Smooth muscle cell (in vitro differentiated cells): ENCODE results near the gene PKD2. TPM values are rescaled to one million over a fixed set of nuclear protein-coding genes. Genes with fewer than 3 reads are reported as not detected.

Experiments
- DNase-seq: peaks from one replicate; lab custom pipeline; 2025; ENCODE audit not compliant: unreplicated experiment; lab: John Stamatoyannopoulos, UW
- H2AFZ ChIP-seq: fragments of 200-600 bp; sonication (generic); 2 replicates; pipeline ENCODE4 v1.6.0; 2016; ENCODE audit warnings: antibody characterized with exemption, low read depth, mild to moderate bottlenecking
- H3F3A ChIP-seq: fragments of 200-600 bp; sonication (generic); 2 replicates; pipeline ENCODE4 v1.6.0; 2017; ENCODE audit warnings: antibody characterized with exemption, low read depth
- H3K27ac ChIP-seq: fragments of 200-600 bp; sonication (generic); 2 replicates; pipeline ENCODE4 v1.5.1; 2016; ENCODE audit warnings: low read depth, mild to moderate bottlenecking
- H3K27me3 ChIP-seq: fragments of 200-600 bp; sonication (generic); 2 replicates; pipeline ENCODE4 v1.6.1; 2016; ENCODE audit warnings: low read depth, mild to moderate bottlenecking
- H3K36me3 ChIP-seq: fragments of 200-600 bp; sonication (generic); 2 replicates; pipeline ENCODE4 v1.5.1; 2016; ENCODE audit warnings: low read depth
- H3K4me1 ChIP-seq: fragments of 200-600 bp; sonication (generic); 2 replicates; pipeline ENCODE4 v1.5.1; 2016; ENCODE audit warnings: low read depth
- H3K4me2 ChIP-seq: fragments of 200-600 bp; sonication (generic); 2 replicates; pipeline ENCODE4 v1.6.0; 2016; ENCODE audit warnings: mild to moderate bottlenecking
- H3K4me3 ChIP-seq: fragments of 200-600 bp; sonication (generic); 2 replicates; pipeline ENCODE4 v1.5.1; 2016; ENCODE audit warnings: mild to moderate bottlenecking
- H3K79me2 ChIP-seq: fragments of 200-600 bp; sonication (generic); 2 replicates; pipeline ENCODE4 v1.6.0; 2016; ENCODE audit warnings: low read depth, mild to moderate bottlenecking
- H3K9ac ChIP-seq: fragments of 200-600 bp; sonication (generic); 2 replicates; pipeline ENCODE4 v1.6.0; 2016; ENCODE audit warnings: low read depth
- H3K9me3 ChIP-seq: fragments of 200-600 bp; sonication (generic); replicated peaks from 2 replicates; pipeline ENCODE4 v1.5.1; 2016; ENCODE audit warnings: low read depth
- H4K20me1 ChIP-seq: fragments of 200-600 bp; sonication (generic); 2 replicates; pipeline ENCODE4 v1.6.0; 2016; ENCODE audit warnings: low read depth
- CTCF ChIP-seq: fragments of 200-600 bp; sonication (generic); IDR thresholded peaks from 2 replicates; pipeline ENCODE4 v1.5.1; 2017; ENCODE audit warnings: borderline replicate concordance, mild to moderate bottlenecking, antibody characterized with exemption; ENCODE audit not compliant: insufficient read depth, poor library complexity, severe bottlenecking
- WGBS: methylation state at CpG from one replicate; pipeline ENCODE4 v1.1.7; 2016; ENCODE audit warnings: low lambda C conversion rate; 5-methylcytosine and 5-hydroxymethylcytosine counted together
- polyA plus RNA-seq: library from polyadenylated mRNA; unstranded; fragments of >200 nt; fragmentation: Nextera tagmentation; extraction: Ambion mirVana; gene quantifications from 2 replicates; pipeline ENCODE4 v1.2.1, GENCODE V29; 2016
- total RNA-seq: library from RNA; depleted of rRNA; stranded (reverse); fragments of >200 nt; gene quantifications from 2 replicates; pipeline ENCODE4 v1.2.3, GENCODE V29; 2014

Gene PKD2
- total and polyA plus RNA-seq, 2 experiments from 2014 or later = 19.8 to 41.4 TPM

DNA sequence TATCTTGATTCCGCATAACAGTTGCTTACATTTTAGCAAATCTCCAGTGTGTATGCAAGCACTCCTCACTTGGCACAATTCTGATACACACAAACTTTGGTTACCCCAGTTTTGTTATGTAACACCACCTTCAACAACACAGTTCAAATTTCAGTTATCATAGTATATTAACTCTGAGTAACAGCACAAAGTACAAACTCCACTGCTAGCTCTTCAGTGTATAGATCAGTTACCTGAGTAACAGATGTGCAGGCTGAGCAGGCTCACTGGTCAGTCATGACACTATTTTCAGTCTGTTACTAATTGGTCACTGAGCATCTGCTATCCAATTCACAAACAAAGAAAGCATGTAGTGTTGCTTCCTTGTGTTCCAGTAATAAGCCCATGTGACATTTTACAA is 55.4 kb downstream of the PKD2 start:
- Histone ChIP-seq H3K9me3 (no peaks in the 10 kb centered on the region), H3K36me3 (peaks cover 37% of the 10 kb centered on the region), H3F3A (no peaks in the 10 kb centered on the region), H3K4me2 (no peak overlapping the region), H3K4me1 (no peaks in the 10 kb centered on the region), H3K4me3 (no peak overlapping the region), H3K27me3 (no peaks in the 10 kb centered on the region), H3K27ac (no peak overlapping the region), H3K79me2 (no peaks in the 10 kb centered on the region), H2AFZ (no peak overlapping the region), H3K9ac (no peak overlapping the region), H4K20me1 (no peaks in the 10 kb centered on the region)
- 100% methylated on average over 1 of the region's 1 CpG for WGBS
- no peak for DNase-seq
- TF ChIP-seq CTCF = no peak

- Histone ChIP-seq H4K20me1 (no peaks in the 10 kb centered on the region), H3K9ac (no peak overlapping the region), H3K4me3 (no peak overlapping the region), H3K79me2 (no peaks in the 10 kb centered on the region), H3K4me2 (no peak overlapping the region), H3K4me1 (no peaks in the 10 kb centered on the region), H3K27ac (no peak overlapping the region), H2AFZ (no peak overlapping the region), H3K36me3 (peaks cover 46% of the 10 kb centered on the region), H3K9me3 (no peaks in the 10 kb centered on the region), H3K27me3 (no peaks in the 10 kb centered on the region), H3F3A (no peaks in the 10 kb centered on the region)
- DNase-seq = no peak
- WGBS = 75% methylated on average over 5 of the region's 5 CpGs
- no peak for TF ChIP-seq CTCF
These were observed 56.3 kb downstream of the PKD2 start for GRCh38 chr4:88063634-88064296.

DNA sequence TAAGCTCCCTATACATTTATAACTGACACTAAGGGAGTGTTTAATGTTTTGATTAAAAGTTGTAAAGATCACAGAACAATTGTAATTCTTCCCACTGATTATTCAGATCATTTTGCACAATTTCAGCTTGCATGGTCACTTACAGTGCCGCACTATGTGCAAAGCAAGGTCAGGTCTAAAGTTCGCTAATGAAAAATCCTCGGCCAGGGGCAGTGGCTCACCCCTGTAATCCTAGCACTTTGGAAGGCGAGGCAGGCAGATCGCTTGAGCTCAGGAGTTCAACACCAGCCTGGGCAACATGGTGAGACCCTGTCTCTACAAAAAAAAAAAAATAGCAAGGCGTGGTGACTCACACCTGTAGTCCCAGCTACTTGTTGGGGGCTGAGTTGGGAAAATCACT is 57.0 kb downstream of the PKD2 start:
- no peaks in the 10 kb centered on the region for H3K4me1 ChIP-seq
- no peak overlapping the region for H3K27ac ChIP-seq
- H3K4me2 ChIP-seq = no peak overlapping the region
- DNase-seq = no peak
- H3K27me3 ChIP-seq = no peaks in the 10 kb centered on the region
- H4K20me1 ChIP-seq = no peaks in the 10 kb centered on the region
- TF ChIP-seq CTCF = no peak
- no peak overlapping the region for H3K9ac ChIP-seq
- no peaks in the 10 kb centered on the region for H3F3A ChIP-seq
- peaks cover 2% of the 10 kb centered on the region for H3K9me3 ChIP-seq
- H3K4me3 ChIP-seq = no peak overlapping the region
- 98% methylated on average over 6 of the region's 6 CpGs for WGBS
- no peak overlapping the region for H2AFZ ChIP-seq
- H3K36me3 ChIP-seq = peaks cover 50% of the 10 kb centered on the region
- no peaks in the 10 kb centered on the region for H3K79me2 ChIP-seq

GRCh38 chr4:88070031-88070430 is 62.6 kb downstream of the PKD2 start:
- no peaks in the 10 kb centered on the region for H4K20me1 ChIP-seq
- TF ChIP-seq CTCF = no peak
- H3K9ac ChIP-seq = no peak overlapping the region
- H3K79me2 ChIP-seq = no peaks in the 10 kb centered on the region
- no peaks in the 10 kb centered on the region for H3K4me1 ChIP-seq
- peaks cover 2% of the 10 kb centered on the region for H3K9me3 ChIP-seq
- no peaks in the 10 kb centered on the region for H3K27me3 ChIP-seq
- no peak for DNase-seq
- H3F3A ChIP-seq = no peaks in the 10 kb centered on the region
- no peak overlapping the region for H2AFZ ChIP-seq
- H3K36me3 ChIP-seq = peaks cover 51% of the 10 kb centered on the region
- no peak overlapping the region for H3K4me3 ChIP-seq
- 100% methylated on average over 1 of the region's 1 CpG for WGBS
- no peak overlapping the region for H3K27ac ChIP-seq
- no peak overlapping the region for H3K4me2 ChIP-seq
